IMR-90 (cell line): Measurements from ENCODE around the gene FAM149B1. TPM values are rescaled to one million over a fixed set of nuclear protein-coding genes. Genes with fewer than 3 reads are reported as not detected.

Source experiments
- ATAC-seq: fragments of 200-7000 bp; cut with Tn5 transposase; 2 replicates; pipeline ENCODE4 v1.9.1; 2020; ENCODE audit warnings: low read depth, mild to moderate bottlenecking, moderate library complexity
- BruUV-seq: library from RNA; stranded (reverse); fragments of 400-500 nt; replicated peaks from 2 replicates; lab custom pipeline; 2021; lab: Mats Ljungman, UMichigan
- CTCF ChIA-PET: fragments of 300-600 bp; formaldehyde crosslinking; extraction: SDS; loops from one replicate; lab custom pipeline; 2021; ENCODE audit warnings: antibody characterized with exemption; lab: Yijun Ruan, JAX
- POLR2A ChIA-PET: fragments of 300-600 bp; sonication (Branson Sonifier 250); formaldehyde crosslinking; loops from one replicate; lab custom pipeline; 2022; ENCODE audit warnings: antibody characterized with exemption; ENCODE audit not compliant: unreplicated experiment; lab: Charles Lee
- DNase-seq: peaks from one replicate; pipeline ENCODE4 v3.0.0; 2013
- H2AFZ ChIP-seq: replicated peaks from 2 replicates; pipeline ENCODE3; 2013; ENCODE audit warnings: low read length, mild to moderate bottlenecking; ENCODE audit not compliant: poor library complexity
- H2AK5ac ChIP-seq: 2 replicates; pipeline ENCODE4 v1.6.1; 2013; ENCODE audit warnings: low read depth, low read length, inconsistent platforms
- H2AK9ac ChIP-seq: replicated peaks from 2 replicates; pipeline ENCODE3; 2013; ENCODE audit warnings: mild to moderate bottlenecking, low read depth, low read length, moderate library complexity; ENCODE audit not compliant: poor library complexity
- H2BK120ac ChIP-seq: 2 replicates; pipeline ENCODE4 v1.6.1; 2013; ENCODE audit warnings: low read depth, low read length, inconsistent platforms
- H2BK15ac ChIP-seq: 3 replicates; pipeline ENCODE4 v1.6.1; 2013; ENCODE audit warnings: low read depth, low read length, inconsistent platforms
- H2BK20ac ChIP-seq: 2 replicates; pipeline ENCODE4 v1.6.1; 2013; ENCODE audit warnings: low read depth, mild to moderate bottlenecking, inconsistent platforms, low read length, moderate library complexity
- H2BK5ac ChIP-seq: 2 replicates; pipeline ENCODE4 v1.6.1; 2013; ENCODE audit warnings: mild to moderate bottlenecking, low read depth, low read length, inconsistent platforms; ENCODE audit not compliant: poor library complexity, severe bottlenecking
- H3K14ac ChIP-seq: replicated peaks from 2 replicates; pipeline ENCODE4 v1.6.1; 2013; ENCODE audit warnings: low read depth, low read length, inconsistent platforms
- H3K18ac ChIP-seq: 2 replicates; pipeline ENCODE4 v1.6.1; 2013; ENCODE audit warnings: low read depth, low read length, control low read depth
- H3K23ac ChIP-seq: 2 replicates; pipeline ENCODE4 v1.6.1; 2013; ENCODE audit warnings: low read depth, low read length, inconsistent platforms
- H3K27ac ChIP-seq: 2 replicates; pipeline ENCODE4 v1.5.1; 2013; ENCODE audit warnings: mild to moderate bottlenecking, control low read depth, low read length; ENCODE audit not compliant: insufficient read depth
- H3K27me3 ChIP-seq: 2 replicates; pipeline ENCODE4 v1.6.1; 2013; ENCODE audit warnings: low read length; ENCODE audit not compliant: control insufficient read depth, insufficient read depth
- H3K36me3 ChIP-seq: 2 replicates; pipeline ENCODE4 v1.6.1; 2013; ENCODE audit warnings: low read length, mixed read lengths; ENCODE audit not compliant: control insufficient read depth, insufficient read depth
- H3K4ac ChIP-seq: 2 replicates; pipeline ENCODE4 v1.6.1; 2013; ENCODE audit warnings: low read depth, low read length, inconsistent platforms
- H3K4me1 ChIP-seq: 2 replicates; pipeline ENCODE4 v1.6.1; 2013; ENCODE audit warnings: low read length, mixed read lengths; ENCODE audit not compliant: control insufficient read depth, insufficient read depth
- H3K4me2 ChIP-seq: 2 replicates; pipeline ENCODE4 v1.6.1; 2013; ENCODE audit warnings: low read depth, mild to moderate bottlenecking, control low read depth, low read length, moderate library complexity
- H3K4me3 ChIP-seq: 2 replicates; pipeline ENCODE4 v1.5.1; 2013; ENCODE audit warnings: low read depth, mild to moderate bottlenecking, control low read depth, low read length, moderate library complexity; ENCODE audit not compliant: insufficient read depth
- H3K56ac ChIP-seq: 2 replicates; pipeline ENCODE4 v1.6.1; 2013; ENCODE audit warnings: low read length, inconsistent platforms; ENCODE audit not compliant: insufficient read depth; ENCODE audit errors: extremely low read depth
- H3K79me1 ChIP-seq, 2 experiments: 2 replicates each; pipeline ENCODE4 v1.6.1; 2013; ENCODE audit warnings: low read length in 2 of 2, inconsistent platforms in 1 of 2, low read depth in 1 of 2
- H3K9ac ChIP-seq: 2 replicates; pipeline ENCODE4 v1.6.1; 2013; ENCODE audit warnings: low read depth, low read length, control low read depth
- H3K9me1 ChIP-seq: 2 replicates; pipeline ENCODE4 v1.6.1; 2013; ENCODE audit warnings: low read length, inconsistent platforms; ENCODE audit not compliant: insufficient read depth
- H3K9me3 ChIP-seq: 2 replicates; pipeline ENCODE4 v1.6.1; 2013; ENCODE audit warnings: low read length; ENCODE audit not compliant: control insufficient read depth, insufficient read depth
- H4K20me1 ChIP-seq: 2 replicates; pipeline ENCODE4 v1.6.1; 2013; ENCODE audit warnings: low read length, inconsistent platforms; ENCODE audit not compliant: insufficient read depth
- H4K5ac ChIP-seq: 2 replicates; pipeline ENCODE4 v1.6.1; 2013; ENCODE audit warnings: mild to moderate bottlenecking, low read depth, low read length, control low read depth
- H4K8ac ChIP-seq, 2 experiments: 2 replicates each; pipeline ENCODE4 v1.6.1; 2013; ENCODE audit warnings: low read depth in 2 of 2, low read length in 2 of 2, control low read depth in 1 of 2, inconsistent platforms in 1 of 2
- H4K91ac ChIP-seq: 2 replicates; pipeline ENCODE4 v1.6.1; 2013; ENCODE audit warnings: low read depth, low read length, inconsistent platforms; ENCODE audit not compliant: insufficient read depth
- BHLHE40 ChIP-seq: fragments of 150-350 bp; IDR thresholded peaks from 2 replicates; pipeline ENCODE4 v1.6.1; 2016; ENCODE audit warnings: mild to moderate bottlenecking, low read depth, low read length
- CEBPB ChIP-seq: IDR thresholded peaks from 2 replicates; pipeline ENCODE4 v1.6.1; 2012; ENCODE audit warnings: low read depth, low read length, improper control_type of control experiment
- FOS ChIP-seq: fragments of 150-350 bp; IDR thresholded peaks from 2 replicates; pipeline ENCODE4 v1.6.1; 2016; ENCODE audit warnings: low read depth, low read length
- MAFK ChIP-seq: IDR thresholded peaks from 2 replicates; pipeline ENCODE4 v1.6.1; 2012; ENCODE audit warnings: low read depth, low read length, improper control_type of control experiment
- MAZ ChIP-seq: IDR thresholded peaks from 2 replicates; pipeline ENCODE4 v1.6.1; 2012; ENCODE audit warnings: low read depth, mild to moderate bottlenecking, low read length, improper control_type of control experiment, moderate library complexity, borderline replicate concordance
- NFE2L2 ChIP-seq: fragments of 150-350 bp; IDR thresholded peaks from 2 replicates; pipeline ENCODE4 v1.6.1; 2016; ENCODE audit warnings: low read depth, mild to moderate bottlenecking, low read length
- POLR2A ChIP-seq: IDR thresholded peaks from 2 replicates; pipeline ENCODE4 v1.6.1; 2012; ENCODE audit warnings: mild to moderate bottlenecking, low read depth, low read length
- RCOR1 ChIP-seq: IDR thresholded peaks from 2 replicates; pipeline ENCODE4 v1.6.1; 2012; ENCODE audit warnings: mild to moderate bottlenecking, low read length, improper control_type of control experiment; ENCODE audit not compliant: insufficient replicate concordance
- RFX5 ChIP-seq: IDR thresholded peaks from 2 replicates; pipeline ENCODE4 v1.8.0; 2012; ENCODE audit warnings: low read depth, mild to moderate bottlenecking, low read length, moderate library complexity
- SMC3 ChIP-seq: fragments of 150-350 bp; IDR thresholded peaks from 2 replicates; pipeline ENCODE4 v1.6.1; 2016; ENCODE audit warnings: low read depth, mild to moderate bottlenecking, antibody characterized with exemption, low read length, moderate library complexity
- WGBS, 2 experiments: methylation state at CpG; one replicate each; pipeline versions ENCODE4 v1.1.5 to v1.1.7; 2013; ENCODE audit warnings: missing lambda C conversion rate in 2 of 2; ENCODE audit not compliant: insufficient read length in 1 of 2; ENCODE audit errors: extremely low coverage in 2 of 2; 5-methylcytosine and 5-hydroxymethylcytosine counted together
- dilution Hi-C: fragments of 300-500 bp; cut with HindIII; formaldehyde crosslinking; loops from one replicate; pipeline ENCODE4 v1.14.3; 2018; ENCODE audit warnings: low sequenced_read_pairs; ENCODE audit not compliant: unreplicated experiment
- in situ Hi-C: fragments of 300-500 bp; cut with MboI; formaldehyde crosslinking; loops from 3 replicates; pipeline ENCODE4 v1.14.3; 2019; ENCODE audit warnings: low sequenced_read_pairs, inconsistent platforms, mixed read lengths
- intact Hi-C: fragments of 100-400 bp; cut with micrococcal nuclease; formaldehyde crosslinking; loops from 2 replicates; pipeline ENCODE4 v1.10.0; 2022
- polyA plus RNA-seq, 3 experiments: library from polyadenylated mRNA; depleted of rRNA; stranded (reverse); fragments of >200 nt; gene quantifications; 2 replicates each; pipeline ENCODE4 v1.2.3, GENCODE V29; 2012; ENCODE audit warnings: low replicate concordance in 1 of 3
- total RNA-seq: library from RNA; depleted of rRNA; stranded (reverse); fragments of >200 nt; gene quantifications from 2 replicates; pipeline ENCODE4 v1.2.3, GENCODE V29; 2012
- TF ChIP-seq, protein P1 (sequence below): fragments of 150-350 bp; IDR thresholded peaks from 2 replicates; pipeline ENCODE4 v1.6.1; 2016; ENCODE audit warnings: low read depth, mild to moderate bottlenecking, low read length, moderate library complexity, borderline replicate concordance
- TF ChIP-seq, protein P2 (sequence below): conservative IDR thresholded peaks from 2 replicates; pipeline ENCODE4 v1.5.1; 2012; ENCODE audit warnings: mild to moderate bottlenecking, low read depth, low read length, improper control_type of control experiment

Gene FAM149B1
- total and polyA plus RNA-seq, 2 of the 4 experiments (the other 2 are of a cell fraction), result 21.7 to 28.3 TPM

DNA sequence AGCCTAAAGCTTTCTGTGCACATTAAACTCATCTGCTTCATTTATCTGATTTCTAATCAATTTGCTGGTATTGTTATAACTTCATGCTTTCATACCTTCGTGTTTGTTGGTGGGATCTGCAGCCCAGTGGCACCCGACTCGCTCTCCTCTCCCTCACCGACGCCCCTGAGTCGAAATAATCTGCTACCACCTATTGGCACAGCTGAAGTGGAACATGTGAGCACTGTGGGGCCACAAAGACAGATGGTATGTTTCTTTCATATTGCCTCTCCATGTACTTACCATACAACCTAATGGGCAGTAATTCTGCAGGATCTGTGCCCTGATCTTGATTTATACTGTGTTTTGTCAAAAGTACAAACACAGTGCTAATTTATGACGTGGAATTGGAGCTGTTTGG lies 66.8 kb downstream of the FAM149B1 start:
- no peak overlapping the region for H4K5ac ChIP-seq

More for the DNA sequence above, 66.8 kb downstream of the FAM149B1 start:
- ChIA-PET CTCF (no interaction called here), POLR2A (no interaction called here)
- Histone ChIP-seq H3K23ac (no peak overlapping the region), H3K14ac (no peak overlapping the region), H2BK120ac (no peak overlapping the region), H3K27ac (no peak overlapping the region), H3K9me1 (no peaks in the 10 kb centered on the region), H2BK15ac (no peak overlapping the region), H3K4ac (no peak overlapping the region), H2BK5ac (no peak overlapping the region), H3K79me1 (peaks cover 7 to 13% of the 10 kb centered on the region in 2 experiments; a peak in 3 of 4 replicates), H3K4me2 (no peak overlapping the region), H2AK9ac (no peak overlapping the region), H4K91ac (no peak overlapping the region), H2AK5ac (no peak overlapping the region), H4K20me1 (no peaks in the 10 kb centered on the region), H3K36me3 (peaks cover 11% of the 10 kb centered on the region), H3K9me3 (no peaks in the 10 kb centered on the region), H3K56ac (no peak overlapping the region), H3K4me1 (no peaks in the 10 kb centered on the region), H2BK20ac (no peak overlapping the region), H3K9ac (no peak overlapping the region), H3K4me3 (no peak overlapping the region), H4K8ac (no peak overlapping the region), H3K18ac (no peak overlapping the region), H3K27me3 (no peaks in the 10 kb centered on the region), H2AFZ (no peak overlapping the region)
- in situ Hi-C loops, result no loop called here
- TF ChIP-seq RCOR1 (no peak), POLR2A (no peak), SMC3 (no peak), RFX5 (no peak), BHLHE40 (no peak), MAZ (no peak), MAFK (no peak), NFE2L2 (no peak), CEBPB (no peak), FOS (no peak)
- TF ChIP-seq, protein P1, sequence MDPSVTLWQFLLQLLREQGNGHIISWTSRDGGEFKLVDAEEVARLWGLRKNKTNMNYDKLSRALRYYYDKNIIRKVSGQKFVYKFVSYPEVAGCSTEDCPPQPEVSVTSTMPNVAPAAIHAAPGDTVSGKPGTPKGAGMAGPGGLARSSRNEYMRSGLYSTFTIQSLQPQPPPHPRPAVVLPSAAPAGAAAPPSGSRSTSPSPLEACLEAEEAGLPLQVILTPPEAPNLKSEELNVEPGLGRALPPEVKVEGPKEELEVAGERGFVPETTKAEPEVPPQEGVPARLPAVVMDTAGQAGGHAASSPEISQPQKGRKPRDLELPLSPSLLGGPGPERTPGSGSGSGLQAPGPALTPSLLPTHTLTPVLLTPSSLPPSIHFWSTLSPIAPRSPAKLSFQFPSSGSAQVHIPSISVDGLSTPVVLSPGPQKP, result no peak
- TF ChIP-seq, protein P2, sequence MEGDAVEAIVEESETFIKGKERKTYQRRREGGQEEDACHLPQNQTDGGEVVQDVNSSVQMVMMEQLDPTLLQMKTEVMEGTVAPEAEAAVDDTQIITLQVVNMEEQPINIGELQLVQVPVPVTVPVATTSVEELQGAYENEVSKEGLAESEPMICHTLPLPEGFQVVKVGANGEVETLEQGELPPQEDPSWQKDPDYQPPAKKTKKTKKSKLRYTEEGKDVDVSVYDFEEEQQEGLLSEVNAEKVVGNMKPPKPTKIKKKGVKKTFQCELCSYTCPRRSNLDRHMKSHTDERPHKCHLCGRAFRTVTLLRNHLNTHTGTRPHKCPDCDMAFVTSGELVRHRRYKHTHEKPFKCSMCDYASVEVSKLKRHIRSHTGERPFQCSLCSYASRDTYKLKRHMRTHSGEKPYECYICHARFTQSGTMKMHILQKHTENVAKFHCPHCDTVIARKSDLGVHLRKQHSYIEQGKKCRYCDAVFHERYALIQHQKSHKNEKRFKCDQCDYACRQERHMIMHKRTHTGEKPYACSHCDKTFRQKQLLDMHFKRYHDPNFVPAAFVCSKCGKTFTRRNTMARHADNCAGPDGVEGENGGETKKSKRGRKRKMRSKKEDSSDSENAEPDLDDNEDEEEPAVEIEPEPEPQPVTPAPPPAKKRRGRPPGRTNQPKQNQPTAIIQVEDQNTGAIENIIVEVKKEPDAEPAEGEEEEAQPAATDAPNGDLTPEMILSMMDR, result no peak
- no TSS peak for BruUV-seq
- no peak for ATAC-seq
- no peak for DNase-seq
- intact Hi-C loops, result no loop called here
- dilution Hi-C loops, result no loop called here
- WGBS, 2 experiments, result no CpG with 5 or more reads among the region's 7 CpGs
